ENCODE data around the gene FAM149A. TPM values are rescaled to one million over a fixed set of nuclear protein-coding genes. Genes with fewer than 3 reads are reported as not detected.

FAM149A gene
- total and polyA plus RNA-seq, 2 donors (not counting 3 experiments of a cell fraction or from before 2014, with no cell fraction given), result 0.08 to 0.20 TPM

DNA sequence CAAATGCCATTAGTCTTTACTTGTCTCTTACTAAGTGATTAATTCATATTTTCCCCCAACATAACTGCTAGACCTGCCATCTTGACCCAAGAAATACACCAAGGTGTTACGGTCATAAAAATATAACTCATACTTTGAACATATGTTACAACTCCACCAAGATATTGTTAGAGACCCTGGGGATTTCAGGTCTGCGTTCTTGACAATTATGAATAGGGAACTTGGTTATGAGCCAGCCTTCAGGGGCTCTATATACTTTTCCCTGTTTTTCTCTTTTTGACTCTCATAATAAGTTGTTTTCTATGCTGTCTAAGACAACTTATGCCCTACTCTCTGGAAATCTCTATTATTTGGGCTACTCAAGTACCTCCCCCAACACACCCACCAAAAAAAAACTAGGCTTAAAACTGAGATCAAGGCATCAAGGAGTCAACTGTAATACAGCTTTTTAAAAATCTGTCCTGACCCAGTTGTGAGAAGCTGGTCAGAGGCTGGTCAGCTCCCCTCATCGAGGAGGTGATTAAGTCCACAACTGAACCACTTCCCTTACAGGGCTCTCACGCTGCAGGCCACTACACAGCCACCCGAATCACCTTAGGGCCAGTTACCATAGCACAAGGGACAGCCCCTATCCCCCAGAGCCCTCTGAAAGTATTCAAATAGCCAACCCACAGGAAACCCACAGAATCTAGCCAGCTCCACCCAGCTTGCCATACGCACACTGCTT lies 46.1 kb upstream of the FAM149A start:
- DNase-seq (ENCODE audit: low read depth, low spot score) (no peak), FAIRE-seq (no peak)
- CTCF ChIA-PET, result interaction anchor here (0.6 kb wide), 1 partner anchor 9 kb away, joined by 3 read pairs; no protein-coding TSS in a partner anchor
- H3K4me3 ChIP-seq (replicated peaks in 1 of 3; ENCODE audit: insufficient read depth in 1 of 3, low read depth in 1 of 3, low read length in 3 of 3), result no peak overlapping the region
- no peaks in the 10 kb centered on the region for H3K27me3 ChIP-seq (ENCODE audit: control insufficient read depth in 2 of 2, insufficient read depth in 2 of 2, low read length in 2 of 2)
- no peak overlapping the region for H3K9ac ChIP-seq (replicated peaks; ENCODE audit: extremely low read depth, insufficient read depth, low read length)
- POLR2A ChIA-PET, result no interaction called here
- no peak overlapping the region for H3K27ac ChIP-seq (ENCODE audit: insufficient read depth, low read depth, low read length)
- no peaks in the 10 kb centered on the region for H3K79me2 ChIP-seq (ENCODE audit: control insufficient read depth, insufficient read depth, low read length)
- intact Hi-C loops (cut with micrococcal nuclease), result no loop called here
- no peaks in the 10 kb centered on the region for H3K36me3 ChIP-seq (ENCODE audit: control insufficient read depth in 2 of 2, extremely low read depth in 1 of 2, insufficient read depth in 2 of 2, low read length in 2 of 2)
- H3K9me3 ChIP-seq (replicated peaks; ENCODE audit: control insufficient read depth, insufficient read depth, low read length), result no peaks in the 10 kb centered on the region
- no peaks in the 10 kb centered on the region for H3K4me1 ChIP-seq (ENCODE audit: control insufficient read depth, extremely low read depth, insufficient read depth, low read length)
- H3K9me1 ChIP-seq (replicated peaks; ENCODE audit: control insufficient read depth, extremely low read depth, insufficient read depth, low read length), result no peaks in the 10 kb centered on the region
- H4K20me1 ChIP-seq (replicated peaks; ENCODE audit: control insufficient read depth, extremely low read depth, insufficient read depth, low read length), result no peaks in the 10 kb centered on the region
- TF ChIP-seq GATA2 (IDR thresholded peaks at IDR 0.05; ENCODE audit: insufficient read depth, insufficient read length, low read depth, low read length) (no peak), EZH2 (IDR thresholded peaks at IDR 0.05; ENCODE audit: borderline replicate concordance, low read depth, low read length, severe bottlenecking) (no peak), MYC (IDR thresholded peaks at IDR 0.05; ENCODE audit: low read depth, low read length) (no peak), POLR2A (IDR thresholded peaks at IDR 0.05; ENCODE audit: low read depth, low read length) (no peak), JUN (IDR thresholded peaks at IDR 0.05; ENCODE audit: borderline replicate concordance, insufficient read depth, insufficient read length, low read depth) (no peak), POLR2AphosphoS5 (IDR thresholded peaks at IDR 0.05; ENCODE audit: insufficient read depth, low read depth, low read length) (no peak), FOS (IDR thresholded peaks at IDR 0.05; ENCODE audit: borderline replicate concordance, insufficient read depth, low read length) (no peak)
- TF ChIP-seq, protein P1, sequence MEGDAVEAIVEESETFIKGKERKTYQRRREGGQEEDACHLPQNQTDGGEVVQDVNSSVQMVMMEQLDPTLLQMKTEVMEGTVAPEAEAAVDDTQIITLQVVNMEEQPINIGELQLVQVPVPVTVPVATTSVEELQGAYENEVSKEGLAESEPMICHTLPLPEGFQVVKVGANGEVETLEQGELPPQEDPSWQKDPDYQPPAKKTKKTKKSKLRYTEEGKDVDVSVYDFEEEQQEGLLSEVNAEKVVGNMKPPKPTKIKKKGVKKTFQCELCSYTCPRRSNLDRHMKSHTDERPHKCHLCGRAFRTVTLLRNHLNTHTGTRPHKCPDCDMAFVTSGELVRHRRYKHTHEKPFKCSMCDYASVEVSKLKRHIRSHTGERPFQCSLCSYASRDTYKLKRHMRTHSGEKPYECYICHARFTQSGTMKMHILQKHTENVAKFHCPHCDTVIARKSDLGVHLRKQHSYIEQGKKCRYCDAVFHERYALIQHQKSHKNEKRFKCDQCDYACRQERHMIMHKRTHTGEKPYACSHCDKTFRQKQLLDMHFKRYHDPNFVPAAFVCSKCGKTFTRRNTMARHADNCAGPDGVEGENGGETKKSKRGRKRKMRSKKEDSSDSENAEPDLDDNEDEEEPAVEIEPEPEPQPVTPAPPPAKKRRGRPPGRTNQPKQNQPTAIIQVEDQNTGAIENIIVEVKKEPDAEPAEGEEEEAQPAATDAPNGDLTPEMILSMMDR (IDR thresholded peaks at IDR 0.05; ENCODE audit: extremely low read depth in 1 of 2, insufficient read depth in 1 of 2, low read depth in 1 of 2, low read length in 2 of 2), result no peak
- TF ChIP-seq, protein P2, sequence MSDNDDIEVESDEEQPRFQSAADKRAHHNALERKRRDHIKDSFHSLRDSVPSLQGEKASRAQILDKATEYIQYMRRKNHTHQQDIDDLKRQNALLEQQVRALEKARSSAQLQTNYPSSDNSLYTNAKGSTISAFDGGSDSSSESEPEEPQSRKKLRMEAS (IDR thresholded peaks at IDR 0.05; ENCODE audit: insufficient read depth, insufficient read length), result no peak
- no peak overlapping the region for H2AFZ ChIP-seq (ENCODE audit: low read depth, low read length)
- BruUV-seq (replicated peaks), result no TSS peak
- dilution Hi-C loops (cut with MboI; ENCODE audit: extremely low pct_ligation_motif_present, low sequenced_read_pairs), result no loop called here
- H3K4me2 ChIP-seq (ENCODE audit: insufficient read depth, low read length), result no peak overlapping the region

All from endothelial cell of umbilical vein (primary cell).